H9 (cell line): Measurements from ENCODE around the gene DPF3. TPM values are rescaled to one million over a fixed set of nuclear protein-coding genes. Genes with fewer than 3 reads are reported as not detected.

Experiments
- DNase-seq: peaks from one replicate; pipeline ENCODE4 v3.0.0-alpha.2; 2017
- H2AFZ ChIP-seq: one replicate; pipeline ENCODE4 v1.6.1; 2013; ENCODE audit warnings: mild to moderate bottlenecking, low read length, control low read depth, moderate library complexity
- H2AK5ac ChIP-seq: 2 replicates; pipeline ENCODE4 v1.6.1; 2013; ENCODE audit warnings: low read length, control low read depth, mixed read lengths; ENCODE audit not compliant: insufficient read length
- H2BK120ac ChIP-seq: one replicate; pipeline ENCODE4 v1.6.1; 2013; ENCODE audit warnings: low read depth, mild to moderate bottlenecking, low read length, control low read depth, inconsistent platforms; ENCODE audit not compliant: poor library complexity, severe bottlenecking
- H2BK12ac ChIP-seq: 2 replicates; pipeline ENCODE4 v1.6.1; 2013; ENCODE audit warnings: low read length, control low read depth, mixed read lengths, low read depth; ENCODE audit not compliant: insufficient read length
- H2BK15ac ChIP-seq: 2 replicates; pipeline ENCODE4 v1.6.1; 2013; ENCODE audit warnings: low read depth, low read length, control low read depth
- H2BK20ac ChIP-seq: one replicate; pipeline ENCODE4 v1.6.1; 2013; ENCODE audit warnings: low read depth, mild to moderate bottlenecking, low read length, control low read depth, inconsistent platforms; ENCODE audit not compliant: poor library complexity, severe bottlenecking
- H2BK5ac ChIP-seq: 2 replicates; pipeline ENCODE4 v1.6.1; 2013; ENCODE audit warnings: low read length, control low read depth, mixed read lengths; ENCODE audit not compliant: insufficient read length
- H3K14ac ChIP-seq: 2 replicates; pipeline ENCODE4 v1.6.1; 2013; ENCODE audit warnings: low read length, control low read depth; ENCODE audit not compliant: insufficient read depth
- H3K18ac ChIP-seq: 2 replicates; pipeline ENCODE4 v1.6.1; 2013; ENCODE audit warnings: low read depth, mild to moderate bottlenecking, mixed read lengths, low read length, control low read depth; ENCODE audit not compliant: insufficient read length
- H3K23ac ChIP-seq: 2 replicates; pipeline ENCODE4 v1.6.1; 2013; ENCODE audit warnings: low read length, control low read depth, mixed read lengths, low read depth; ENCODE audit not compliant: insufficient read length
- H3K23me2 ChIP-seq: 2 replicates; pipeline ENCODE4 v1.6.1; 2013; ENCODE audit warnings: low read depth, mild to moderate bottlenecking, mixed read lengths, low read length, control low read depth; ENCODE audit not compliant: insufficient read length, poor library complexity, severe bottlenecking
- H3K27ac ChIP-seq: 2 replicates; pipeline ENCODE4 v1.5.1; 2013; ENCODE audit warnings: low read length, control low read depth, mixed read lengths, low read depth; ENCODE audit not compliant: insufficient read length
- H3K27me3 ChIP-seq: 2 replicates; pipeline ENCODE4 v1.6.1; 2013; ENCODE audit warnings: low read length, control low read depth, inconsistent platforms; ENCODE audit not compliant: insufficient read depth
- H3K4ac ChIP-seq: 2 replicates; pipeline ENCODE4 v1.6.1; 2013; ENCODE audit warnings: low read depth, mild to moderate bottlenecking, control low read depth, inconsistent platforms, low read length, moderate library complexity
- H3K4me1 ChIP-seq: 2 replicates; pipeline ENCODE4 v1.6.1; 2013; ENCODE audit warnings: low read length, control low read depth, inconsistent platforms; ENCODE audit not compliant: insufficient read depth
- H3K4me2 ChIP-seq: 2 replicates; pipeline ENCODE4 v1.6.1; 2013; ENCODE audit warnings: low read length, control low read depth, mixed read lengths; ENCODE audit not compliant: insufficient read length, insufficient read depth
- H3K56ac ChIP-seq: 2 replicates; pipeline ENCODE4 v1.6.1; 2013; ENCODE audit warnings: low read depth, mild to moderate bottlenecking, mixed read lengths, low read length, control low read depth; ENCODE audit not compliant: insufficient read length
- H3K79me1 ChIP-seq: 2 replicates; pipeline ENCODE4 v1.6.1; 2013; ENCODE audit warnings: low read depth, mild to moderate bottlenecking, moderate library complexity, low read length, control low read depth, inconsistent platforms; ENCODE audit not compliant: insufficient read depth, poor library complexity, severe bottlenecking
- H3K79me2 ChIP-seq: 2 replicates; pipeline ENCODE4 v1.6.1; 2013; ENCODE audit warnings: low read length, control low read depth, inconsistent platforms; ENCODE audit not compliant: insufficient read depth
- H3K9ac ChIP-seq: 2 replicates; pipeline ENCODE4 v1.6.1; 2013; ENCODE audit warnings: low read length, control low read depth, mixed read lengths; ENCODE audit not compliant: insufficient read length; ENCODE audit errors: extremely low read depth
- H3K9me3 ChIP-seq: one replicate; pipeline ENCODE4 v1.6.1; 2013; ENCODE audit warnings: low read depth, low read length, inconsistent platforms; ENCODE audit not compliant: control insufficient read depth
- H3T11ph ChIP-seq: one replicate; pipeline ENCODE4 v1.6.1; 2013; ENCODE audit warnings: mild to moderate bottlenecking, low read length, control low read depth, inconsistent platforms
- H4K20me1 ChIP-seq: one replicate; pipeline ENCODE4 v1.6.1; 2013; ENCODE audit not compliant: control insufficient read depth, insufficient read length, insufficient read depth
- H4K5ac ChIP-seq: 2 replicates; pipeline ENCODE4 v1.6.1; 2013; ENCODE audit warnings: low read depth, mild to moderate bottlenecking, mixed read lengths, low read length, control low read depth; ENCODE audit not compliant: insufficient read length
- H4K8ac ChIP-seq: replicated peaks from 2 replicates; pipeline ENCODE4 v1.6.1; 2013; ENCODE audit warnings: low read length, control low read depth, mixed read lengths, low read depth; ENCODE audit not compliant: insufficient read length
- H4K91ac ChIP-seq: 2 replicates; pipeline ENCODE4 v1.6.1; 2013; ENCODE audit warnings: low read depth, mild to moderate bottlenecking, moderate library complexity, mixed read lengths, low read length, control low read depth; ENCODE audit not compliant: insufficient read length
- H3K27ac Mint-ChIP-seq, 3 experiments: 2 replicates in 2 of 3; 3 replicates in 1 of 3; pipeline ENCODE4 v1.8.0; 2020 to 2021; ENCODE audit warnings: mixed read lengths in 3 of 3, mild to moderate bottlenecking in 1 of 3, moderate library complexity in 1 of 3
- H3K27me3 Mint-ChIP-seq: 2 replicates; pipeline ENCODE4 v1.8.0; 2021; ENCODE audit warnings: low read depth, mild to moderate bottlenecking, moderate library complexity, mixed read lengths
- H3K36me3 Mint-ChIP-seq, 3 experiments: 2 replicates in 2 of 3; 3 replicates in 1 of 3; pipeline ENCODE4 v1.8.0; 2020 to 2021; ENCODE audit warnings: low read depth in 3 of 3, mixed read lengths in 3 of 3; ENCODE audit not compliant: insufficient read depth in 1 of 3
- H3K4me1 Mint-ChIP-seq, 2 experiments: 2 replicates each; pipeline ENCODE4 v1.8.0; 2020; ENCODE audit warnings: mixed read lengths in 2 of 2
- H3K4me3 Mint-ChIP-seq, 2 experiments: 2 replicates in 1 of 2; 3 replicates in 1 of 2; pipeline ENCODE4 v1.8.0; 2020 to 2021; ENCODE audit warnings: mild to moderate bottlenecking in 2 of 2, mixed read lengths in 2 of 2, moderate library complexity in 1 of 2
- H3K9me3 Mint-ChIP-seq, 2 experiments: 2 replicates in 1 of 2; 3 replicates in 1 of 2; pipeline ENCODE4 v1.8.0; 2020; ENCODE audit warnings: mild to moderate bottlenecking in 2 of 2, mixed read lengths in 2 of 2, moderate library complexity in 1 of 2
- CTCF ChIP-seq: fragments of 200-600 bp; sonication (generic); conservative IDR thresholded peaks from 3 replicates; pipeline ENCODE4 v1.8.0; 2021; ENCODE audit warnings: antibody characterized with exemption, mild to moderate bottlenecking
- WGBS: extraction: QIAGEN DNeasy Blood & Tissue Kit; methylation state at CpG from one replicate; pipeline ENCODE4 v1.1.7; 2013; ENCODE audit warnings: missing lambda C conversion rate, low lambda C conversion rate, mixed read lengths; ENCODE audit not compliant: insufficient read length; ENCODE audit errors: extremely low coverage; 5-methylcytosine and 5-hydroxymethylcytosine counted together
- total RNA-seq: library from RNA; stranded (reverse); gene quantifications from 2 replicates; pipeline ENCODE4 v1.2.1, GENCODE V29; 2021

DPF3 gene
- total RNA-seq, 1 experiment from 2014 or later: not detected

GRCh38 chr14:72906316-72906715, 12.4 kb upstream of the DPF3 start:
- H3K23me2 ChIP-seq: no peaks in the 10 kb centered on the region
- no peak overlapping the region for H2BK5ac ChIP-seq
- no peaks in the 10 kb centered on the region for H3K4me1 ChIP-seq
- no peaks in the 10 kb centered on the region for H4K20me1 ChIP-seq
- Mint-ChIP-seq H3K9me3 (no peaks in the 10 kb centered on the region; a peak in 1 of 5 replicates), H3K4me3 (no peak overlapping the region), H3K4me1 (peaks cover 25 to 26% of the 10 kb centered on the region in 2 experiments), H3K27ac (no peak overlapping the region), H3K36me3 (no peaks in the 10 kb centered on the region), H3K27me3 (peaks cover 32% of the 10 kb centered on the region)
- H3T11ph ChIP-seq: no peak overlapping the region
- no peak overlapping the region for H4K5ac ChIP-seq
- no peak for DNase-seq
- no peak overlapping the region for H3K27ac ChIP-seq
- WGBS: no CpG with 5 or more reads among the region's 3 CpGs
- H3K14ac ChIP-seq: no peak overlapping the region
- H2AK5ac ChIP-seq: no peak overlapping the region
- H4K8ac ChIP-seq: no peak overlapping the region
- no peak overlapping the region for H2BK15ac ChIP-seq
- no peaks in the 10 kb centered on the region for H3K79me1 ChIP-seq
- no peak overlapping the region for H3K18ac ChIP-seq
- H3K27me3 ChIP-seq: no peaks in the 10 kb centered on the region
- no peak overlapping the region for H4K91ac ChIP-seq
- H2BK20ac ChIP-seq: no peak overlapping the region
- no peaks in the 10 kb centered on the region for H3K79me2 ChIP-seq
- no peak overlapping the region for H3K56ac ChIP-seq
- H2AFZ ChIP-seq: no peak overlapping the region
- H3K4me2 ChIP-seq: no peak overlapping the region
- H3K23ac ChIP-seq: no peak overlapping the region
- H2BK120ac ChIP-seq: no peak overlapping the region
- H3K9ac ChIP-seq: no peak overlapping the region
- TF ChIP-seq CTCF: no peak
- H2BK12ac ChIP-seq: no peak overlapping the region
- no peaks in the 10 kb centered on the region for H3K9me3 ChIP-seq
- no peak overlapping the region for H3K4ac ChIP-seq
